ENCODE data around the gene ADAMTS16.
"Not testable (repeated sequence)": the region's sequence is repeated elsewhere in the genome, so short reads cannot be mapped to it uniquely, and the experiment has no call there.

The ADAMTS16 gene, protein sequence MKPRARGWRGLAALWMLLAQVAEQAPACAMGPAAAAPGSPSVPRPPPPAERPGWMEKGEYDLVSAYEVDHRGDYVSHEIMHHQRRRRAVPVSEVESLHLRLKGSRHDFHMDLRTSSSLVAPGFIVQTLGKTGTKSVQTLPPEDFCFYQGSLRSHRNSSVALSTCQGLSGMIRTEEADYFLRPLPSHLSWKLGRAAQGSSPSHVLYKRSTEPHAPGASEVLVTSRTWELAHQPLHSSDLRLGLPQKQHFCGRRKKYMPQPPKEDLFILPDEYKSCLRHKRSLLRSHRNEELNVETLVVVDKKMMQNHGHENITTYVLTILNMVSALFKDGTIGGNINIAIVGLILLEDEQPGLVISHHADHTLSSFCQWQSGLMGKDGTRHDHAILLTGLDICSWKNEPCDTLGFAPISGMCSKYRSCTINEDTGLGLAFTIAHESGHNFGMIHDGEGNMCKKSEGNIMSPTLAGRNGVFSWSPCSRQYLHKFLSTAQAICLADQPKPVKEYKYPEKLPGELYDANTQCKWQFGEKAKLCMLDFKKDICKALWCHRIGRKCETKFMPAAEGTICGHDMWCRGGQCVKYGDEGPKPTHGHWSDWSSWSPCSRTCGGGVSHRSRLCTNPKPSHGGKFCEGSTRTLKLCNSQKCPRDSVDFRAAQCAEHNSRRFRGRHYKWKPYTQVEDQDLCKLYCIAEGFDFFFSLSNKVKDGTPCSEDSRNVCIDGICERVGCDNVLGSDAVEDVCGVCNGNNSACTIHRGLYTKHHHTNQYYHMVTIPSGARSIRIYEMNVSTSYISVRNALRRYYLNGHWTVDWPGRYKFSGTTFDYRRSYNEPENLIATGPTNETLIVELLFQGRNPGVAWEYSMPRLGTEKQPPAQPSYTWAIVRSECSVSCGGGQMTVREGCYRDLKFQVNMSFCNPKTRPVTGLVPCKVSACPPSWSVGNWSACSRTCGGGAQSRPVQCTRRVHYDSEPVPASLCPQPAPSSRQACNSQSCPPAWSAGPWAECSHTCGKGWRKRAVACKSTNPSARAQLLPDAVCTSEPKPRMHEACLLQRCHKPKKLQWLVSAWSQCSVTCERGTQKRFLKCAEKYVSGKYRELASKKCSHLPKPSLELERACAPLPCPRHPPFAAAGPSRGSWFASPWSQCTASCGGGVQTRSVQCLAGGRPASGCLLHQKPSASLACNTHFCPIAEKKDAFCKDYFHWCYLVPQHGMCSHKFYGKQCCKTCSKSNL

DNA sequence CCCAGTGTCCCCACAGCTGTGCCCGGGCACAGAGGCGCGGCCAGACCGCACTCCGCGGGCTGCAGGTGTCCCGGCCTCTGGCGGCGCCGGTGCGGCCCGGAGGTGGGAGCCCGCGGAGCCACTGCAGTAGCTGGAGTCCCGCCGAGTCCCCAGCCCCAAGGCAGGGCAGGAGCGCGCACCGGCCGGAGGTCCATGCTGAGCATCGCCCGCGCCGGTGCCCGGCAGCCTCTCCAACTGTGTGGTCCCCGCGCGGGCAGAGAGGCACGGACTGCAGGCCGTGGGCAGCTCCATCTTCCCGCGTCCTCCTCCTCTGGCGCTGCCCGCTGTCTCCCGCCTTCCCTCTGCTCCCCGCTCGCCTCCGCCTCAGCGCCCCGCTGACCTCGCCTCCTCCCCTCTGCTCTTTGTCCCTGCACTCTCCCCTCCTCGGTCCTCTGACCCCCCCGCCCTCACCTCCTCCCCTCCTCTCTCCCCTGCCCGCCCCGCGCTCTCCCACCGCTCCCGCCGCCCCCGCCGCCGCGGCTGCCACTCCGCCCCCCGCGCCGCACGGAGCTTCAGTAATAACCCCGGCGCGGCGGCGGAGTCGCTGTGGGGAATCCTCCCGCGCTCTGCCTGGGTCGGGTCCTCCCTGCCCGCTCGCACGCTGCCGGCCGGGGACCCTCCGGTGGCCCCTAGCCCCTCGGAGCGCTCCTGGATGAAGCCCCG lies at the start of gene ADAMTS16:
ADAMTS16 (plus strand) TSS at position 554 of the 702 bp plus-strand sequence; CDS start at position 692, 138 bp downstream.
- DNase-seq (ENCODE audit: low read depth in 3 of 3): no peak

DNA sequence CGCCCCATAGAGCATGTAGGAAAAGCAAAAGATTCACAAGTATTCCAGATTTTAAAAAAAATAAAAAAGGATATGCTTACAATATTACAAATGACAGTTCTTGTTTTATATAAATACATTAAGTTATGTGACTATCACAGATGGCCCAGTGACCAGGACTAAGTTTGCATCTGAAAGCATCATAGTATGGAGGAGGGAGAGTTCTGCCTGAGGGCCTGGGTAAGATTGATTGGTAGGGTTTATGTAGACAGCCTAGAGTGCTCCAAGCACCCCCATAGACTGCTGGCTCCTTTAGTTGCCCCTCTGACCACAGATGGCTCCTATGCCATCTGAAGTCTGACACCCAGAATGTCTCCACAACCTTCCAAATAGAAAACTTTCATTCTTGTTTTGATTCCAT lies 48.0 kb upstream of the ADAMTS16 start:
- DNase-seq (ENCODE audit: low read depth in 3 of 3): no peak

DNA sequence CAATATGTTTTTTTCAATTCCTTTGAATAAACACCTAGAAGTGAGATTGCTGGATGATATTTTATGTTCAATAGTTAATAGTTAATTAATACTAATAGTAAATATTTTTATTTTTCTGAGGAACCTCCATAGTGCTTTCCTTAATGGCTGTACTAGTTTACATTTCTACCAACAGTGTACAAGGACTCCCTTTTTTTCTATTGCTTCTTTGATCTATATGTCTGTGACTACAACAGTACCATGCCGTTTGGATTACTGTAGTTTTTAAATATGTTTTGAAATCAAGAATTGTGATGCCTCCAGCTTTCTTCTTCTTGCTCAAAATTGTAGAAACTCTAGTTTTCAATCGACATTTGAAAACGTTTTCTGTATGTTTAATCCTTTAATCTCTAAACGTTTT lies 39.5 kb upstream of the ADAMTS16 start:
- no peak for DNase-seq (ENCODE audit: low read depth in 3 of 3)

DNA sequence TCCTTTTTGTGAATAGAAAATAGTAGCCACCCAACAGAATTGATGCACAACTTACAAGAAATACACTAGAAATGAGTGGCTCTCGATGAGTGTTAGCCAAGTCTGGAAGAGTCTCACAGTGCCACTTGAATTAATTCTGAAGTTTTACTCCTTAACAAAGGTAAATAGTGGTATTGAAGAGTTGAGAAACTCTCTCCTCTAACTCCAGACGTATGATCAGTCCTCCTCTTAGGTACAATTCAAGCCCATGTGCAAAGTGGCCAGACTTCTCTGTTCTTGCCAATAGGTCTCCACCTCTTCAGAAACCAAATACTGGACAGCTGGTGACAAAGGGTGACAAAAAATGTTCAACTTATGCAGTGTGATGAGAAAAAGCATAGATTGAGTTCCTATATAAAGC lies 38.5 kb upstream of the ADAMTS16 start:
- no peak for DNase-seq (ENCODE audit: low read depth in 3 of 3)

DNA sequence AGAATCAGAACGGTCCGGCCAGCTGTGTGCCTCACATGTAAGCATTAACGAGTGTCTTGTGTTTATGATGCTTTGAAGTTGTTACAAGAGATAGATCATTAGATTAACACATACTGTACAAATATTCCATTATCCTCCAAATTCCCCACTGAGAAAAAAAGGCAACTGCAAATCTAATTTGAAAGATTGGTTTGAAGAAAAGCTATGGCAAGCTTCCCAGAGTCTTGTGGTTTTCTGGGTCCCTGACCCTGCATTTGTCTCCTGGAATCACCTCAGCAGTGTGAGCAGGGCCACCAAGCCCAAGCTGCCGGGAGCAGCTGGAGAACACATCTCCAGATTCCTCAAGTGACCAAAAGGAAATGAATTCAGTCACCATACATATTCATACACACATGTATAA lies 36.9 kb upstream of the ADAMTS16 start:
- DNase-seq (ENCODE audit: low read depth in 3 of 3): no peak

DNA sequence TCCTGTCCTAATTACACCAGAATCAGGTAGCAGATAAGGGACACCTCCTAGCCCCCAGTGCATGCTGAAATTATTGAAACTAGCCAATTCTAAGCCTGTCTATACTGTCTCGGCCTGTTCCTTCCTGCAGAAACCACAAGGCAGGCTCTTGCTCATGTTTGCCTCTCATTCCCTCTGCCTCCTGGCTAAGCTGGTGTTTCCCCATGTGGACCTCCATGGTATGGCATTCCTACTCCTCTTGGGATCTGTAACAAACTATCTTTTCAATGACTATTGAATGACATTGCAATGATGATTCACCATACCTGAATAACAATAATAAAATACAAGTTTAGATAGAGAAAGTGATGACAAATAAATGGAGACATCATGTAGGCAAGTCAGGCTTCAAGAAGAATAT lies 35.6 kb upstream of the ADAMTS16 start:
- DNase-seq (ENCODE audit: low read depth in 3 of 3): no peak

DNA sequence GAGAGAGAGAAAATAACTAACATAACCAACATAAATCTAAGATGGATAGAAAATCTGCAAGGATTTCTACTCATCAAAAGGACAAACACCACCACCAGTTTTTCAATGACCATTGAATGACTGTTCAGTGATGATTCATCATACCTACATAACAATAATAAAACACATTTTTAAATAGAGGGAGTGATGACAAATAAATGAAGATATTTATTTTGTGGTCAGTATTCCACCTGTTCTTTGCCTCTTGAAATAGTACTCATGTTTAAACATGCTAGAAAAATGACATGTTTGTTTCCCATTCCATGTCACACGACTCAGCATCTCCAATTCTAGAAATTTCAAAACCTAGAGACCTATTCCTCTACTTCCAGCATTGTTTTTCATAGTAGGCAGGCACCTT lies 34.6 kb upstream of the ADAMTS16 start:
- DNase-seq (ENCODE audit: low read depth in 3 of 3): no peak

DNA sequence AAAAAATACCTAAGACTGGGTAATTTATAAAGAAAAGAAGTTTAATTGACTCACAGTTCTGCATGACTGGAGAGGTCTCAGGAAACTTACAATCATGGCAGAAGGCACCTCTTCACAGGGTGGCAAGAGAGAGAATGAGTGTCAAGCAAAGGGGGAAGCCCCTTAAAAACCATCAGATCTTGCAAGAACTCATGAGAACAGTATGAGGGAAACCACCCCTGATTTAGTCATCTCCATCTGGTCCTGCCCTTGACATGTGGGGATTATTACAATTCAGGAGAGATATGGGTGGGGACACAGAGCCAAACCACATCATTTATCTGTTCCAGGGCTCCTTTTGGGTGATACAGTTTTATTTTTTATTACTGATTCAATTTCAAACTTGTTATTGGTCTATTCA lies 23.2 kb upstream of the ADAMTS16 start:
- DNase-seq (ENCODE audit: low read depth in 3 of 3): no peak

DNA sequence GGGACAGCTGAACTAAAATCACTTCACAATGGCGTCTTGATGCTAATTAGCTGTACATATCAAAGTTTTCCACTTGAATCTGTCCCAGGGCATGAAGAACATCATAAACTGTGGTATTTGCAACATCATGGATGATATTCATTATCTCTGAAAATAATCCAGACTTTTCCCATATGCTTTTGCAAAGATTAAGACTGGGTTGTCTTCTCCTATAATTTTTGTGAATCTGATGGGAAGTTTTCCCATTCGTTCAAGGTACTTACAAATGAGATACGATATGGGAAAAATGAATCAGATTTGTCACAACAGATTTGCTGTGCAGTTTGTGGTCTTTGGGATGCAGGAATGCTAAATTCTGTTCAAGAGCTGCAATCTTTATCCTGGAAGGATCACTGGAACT lies 17.4 kb upstream of the ADAMTS16 start:
- no peak for DNase-seq (ENCODE audit: low read depth in 3 of 3)

DNA sequence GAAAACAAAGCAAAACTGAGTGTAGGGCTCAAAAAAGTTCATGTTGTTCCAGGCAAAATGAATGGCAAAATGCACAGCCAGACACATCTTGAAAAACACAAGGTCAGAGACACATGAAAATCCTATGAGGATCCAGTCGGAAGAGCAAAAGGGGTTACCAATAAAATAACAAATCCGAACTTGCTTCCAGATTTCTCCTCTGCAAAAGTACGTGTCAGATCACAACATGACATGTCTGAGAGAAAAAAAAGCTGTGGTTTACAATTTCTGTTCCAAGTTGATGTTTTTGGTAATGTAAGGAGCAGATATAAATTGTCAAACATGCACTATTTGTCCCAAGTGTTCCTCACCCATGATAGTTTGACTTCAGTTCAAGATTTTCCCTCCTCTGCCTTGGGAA lies 15.9 kb upstream of the ADAMTS16 start:
- no peak for DNase-seq (ENCODE audit: low read depth in 3 of 3)

DNA sequence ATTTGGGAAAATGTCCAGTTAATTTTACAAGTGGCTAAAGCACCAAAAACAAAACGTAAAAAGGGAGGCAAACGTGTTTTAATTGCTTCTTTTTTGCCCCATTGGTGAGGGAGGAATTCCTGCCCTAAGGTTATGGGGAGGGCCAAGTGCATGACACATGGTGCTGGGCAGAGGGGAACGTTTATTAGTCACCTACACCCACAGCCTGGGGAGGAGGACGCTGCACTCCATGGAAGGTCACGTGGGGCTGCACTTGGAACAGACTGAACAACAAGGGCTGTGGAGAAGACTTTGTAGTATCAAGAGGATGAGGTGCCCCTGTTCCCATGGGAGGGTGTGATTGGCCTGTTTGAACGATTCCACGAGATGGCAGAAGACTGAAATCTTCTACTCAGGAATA lies 13.7 kb upstream of the ADAMTS16 start:
- DNase-seq (ENCODE audit: low read depth in 3 of 3): no peak

DNA sequence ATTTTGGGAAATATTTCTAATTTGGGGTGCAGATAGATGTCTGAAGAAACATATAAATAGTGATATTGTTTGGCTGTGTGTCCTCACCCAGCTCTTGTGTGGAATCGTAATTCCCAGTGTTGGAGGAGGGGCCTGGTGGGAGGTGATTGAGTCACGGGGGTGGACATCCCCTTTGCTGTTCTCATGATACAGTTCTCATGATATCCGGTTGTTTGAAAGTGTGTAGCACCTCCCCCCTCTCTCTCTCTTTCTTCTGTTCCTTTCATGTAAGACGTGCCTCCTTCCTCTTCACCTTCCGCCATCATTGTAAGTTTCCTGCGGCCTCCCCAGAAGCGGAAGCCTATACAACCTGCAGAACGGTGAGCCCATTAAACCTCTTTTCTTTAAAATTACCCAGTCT lies 11.4 kb upstream of the ADAMTS16 start:
- no peak for DNase-seq (ENCODE audit: low read depth in 3 of 3)

DNA sequence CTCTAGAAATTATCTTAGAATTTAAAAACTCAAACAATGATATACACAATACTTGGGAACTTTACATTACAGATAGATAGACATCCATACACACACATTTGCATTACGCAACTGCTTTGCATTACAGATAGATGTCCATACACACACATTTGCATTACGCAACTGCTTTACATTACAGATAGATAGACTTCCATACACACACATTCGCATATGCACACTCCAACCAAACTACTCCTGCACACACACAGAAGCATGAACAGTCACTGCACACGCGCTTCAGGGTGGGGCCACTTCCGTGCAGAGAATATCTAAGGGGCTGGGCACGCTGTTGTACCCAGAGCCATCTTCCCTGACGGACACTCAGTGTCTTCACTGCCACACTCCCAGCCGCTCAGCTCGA lies 7.9 kb upstream of the ADAMTS16 start:
- DNase-seq (ENCODE audit: low read depth in 3 of 3): no peak

DNA sequence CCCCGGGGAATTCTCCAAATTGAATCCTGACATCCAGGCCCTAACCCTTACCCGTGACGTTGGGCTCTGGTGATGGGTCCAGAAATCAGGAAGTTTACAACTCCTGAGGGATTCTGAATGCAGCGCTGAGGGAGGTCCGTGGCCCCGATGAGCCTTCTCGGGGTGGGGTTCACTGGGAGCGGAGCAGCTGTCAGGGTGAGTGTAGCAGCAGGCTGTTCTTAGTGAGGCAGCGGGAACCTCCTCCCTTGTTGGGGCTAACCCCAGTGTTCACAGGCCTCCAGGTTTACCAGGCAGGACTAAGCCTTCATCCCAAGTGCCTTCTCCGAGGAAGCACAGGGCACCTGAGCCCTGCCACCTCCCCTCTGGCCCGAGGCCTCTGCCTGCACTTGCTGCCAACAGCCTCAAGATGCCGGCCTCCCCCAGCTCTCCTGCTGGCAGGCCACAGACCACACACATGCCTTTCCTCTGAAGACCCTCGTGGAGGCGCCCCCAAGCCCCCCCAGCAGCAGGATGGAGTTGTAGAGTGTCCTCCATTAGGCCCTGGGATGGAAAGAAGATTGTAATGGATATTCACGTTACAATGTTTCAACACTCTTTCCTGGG lies 7.3 kb upstream of the ADAMTS16 start:
- DNase-seq (ENCODE audit: low read depth in 3 of 3): no peak

DNA sequence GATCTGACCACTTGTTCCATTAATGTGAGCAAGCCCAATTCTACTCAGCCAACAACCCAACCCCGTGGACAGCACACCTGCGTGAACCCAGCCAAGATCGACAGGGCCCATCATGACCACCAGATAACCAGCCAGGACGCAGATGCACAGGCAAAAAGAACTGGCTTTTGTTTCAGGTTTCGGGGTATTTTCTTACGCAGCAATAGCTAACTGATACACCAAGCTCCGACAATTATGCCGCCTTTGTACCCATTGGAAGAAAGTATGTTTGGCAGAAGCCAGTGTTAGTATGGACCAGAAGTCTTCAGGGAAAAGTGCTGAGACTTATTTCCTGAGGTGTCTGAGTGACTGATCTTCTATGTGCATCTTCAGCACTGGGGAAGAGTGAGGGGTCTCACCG lies 6.0 kb upstream of the ADAMTS16 start:
- DNase-seq (ENCODE audit: low read depth in 3 of 3): no peak

DNA sequence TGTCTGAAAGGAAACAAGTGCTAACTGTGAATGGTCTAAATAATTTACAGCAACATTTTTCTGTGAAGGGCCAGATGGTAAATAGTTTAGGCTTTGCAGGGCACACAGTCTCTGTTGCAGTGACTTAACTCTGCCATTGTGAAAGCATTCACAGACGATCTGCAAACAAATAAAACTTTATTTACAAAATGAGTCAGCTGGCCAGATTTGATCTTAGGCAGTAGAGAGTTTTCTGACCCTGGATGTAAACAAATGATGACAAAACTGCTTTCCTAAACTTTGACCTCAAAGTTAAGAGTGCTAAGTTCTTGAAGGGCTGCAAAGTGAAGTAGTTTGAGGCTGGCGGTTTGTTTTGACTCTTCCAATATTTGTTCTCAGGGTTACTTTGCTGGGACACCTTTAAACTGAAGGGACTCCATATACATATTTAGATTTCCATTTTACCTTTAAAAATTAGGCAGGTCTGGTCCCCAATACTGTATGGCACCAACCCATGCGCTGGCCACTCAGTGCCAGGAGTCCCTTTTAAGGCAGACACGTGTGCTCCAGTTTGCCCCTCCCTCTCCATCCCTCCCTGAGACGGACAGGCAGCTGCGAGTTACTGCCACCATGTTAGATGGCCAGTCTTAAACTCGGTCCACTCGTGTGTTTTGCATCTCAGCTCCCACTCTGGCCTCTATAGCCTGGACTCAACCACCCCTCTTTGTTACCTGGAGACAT lies 4.0 kb upstream of the ADAMTS16 start:
- DNase-seq (ENCODE audit: low read depth in 3 of 3): no peak

DNA sequence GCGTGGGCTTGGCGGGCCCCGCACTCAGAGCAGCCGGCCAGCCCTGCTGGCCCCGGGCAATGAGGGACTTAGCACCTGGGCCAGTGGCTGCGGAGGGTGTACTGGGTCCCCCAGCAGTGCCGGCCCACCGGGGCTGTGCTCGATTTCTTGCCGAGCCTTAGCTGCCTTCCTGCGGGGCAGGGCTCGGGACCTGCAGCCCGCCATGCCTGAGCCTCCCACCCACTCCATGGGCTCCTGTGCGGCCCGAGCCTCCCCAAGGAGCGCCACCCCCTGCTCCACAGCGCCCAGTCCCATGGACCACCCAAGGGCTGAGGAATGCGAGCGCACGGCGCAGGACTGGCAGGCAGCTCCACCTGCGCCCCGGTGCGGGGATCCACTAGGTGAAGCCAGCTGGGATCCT lies 2.3 kb upstream of the ADAMTS16 start:
- DNase-seq (ENCODE audit: low read depth in 3 of 3): not testable (repeated sequence)

DNA sequence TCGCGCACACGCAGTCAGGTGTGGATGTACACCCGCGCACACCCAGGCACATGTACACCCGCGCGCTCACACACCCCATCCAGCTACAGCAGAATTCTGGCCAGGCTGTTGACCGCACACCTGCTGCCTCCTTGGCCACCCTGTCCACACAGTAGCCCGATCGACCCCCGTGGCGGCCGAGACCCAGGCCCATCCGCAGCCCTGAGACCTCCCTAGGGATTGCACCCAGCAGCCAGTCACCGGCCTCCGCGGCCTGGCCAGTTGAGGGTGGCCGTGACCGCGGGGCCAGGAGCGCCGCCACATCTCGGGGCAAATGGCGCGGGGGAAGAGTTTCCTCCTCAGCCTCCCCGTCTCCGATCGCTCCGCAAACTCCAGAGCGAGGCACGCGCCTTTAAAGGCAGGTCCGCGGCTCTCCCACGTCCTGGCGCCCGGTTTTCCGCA lies 774 bp upstream of the ADAMTS16 start:
- DNase-seq (ENCODE audit: low read depth in 3 of 3): no peak

DNA sequence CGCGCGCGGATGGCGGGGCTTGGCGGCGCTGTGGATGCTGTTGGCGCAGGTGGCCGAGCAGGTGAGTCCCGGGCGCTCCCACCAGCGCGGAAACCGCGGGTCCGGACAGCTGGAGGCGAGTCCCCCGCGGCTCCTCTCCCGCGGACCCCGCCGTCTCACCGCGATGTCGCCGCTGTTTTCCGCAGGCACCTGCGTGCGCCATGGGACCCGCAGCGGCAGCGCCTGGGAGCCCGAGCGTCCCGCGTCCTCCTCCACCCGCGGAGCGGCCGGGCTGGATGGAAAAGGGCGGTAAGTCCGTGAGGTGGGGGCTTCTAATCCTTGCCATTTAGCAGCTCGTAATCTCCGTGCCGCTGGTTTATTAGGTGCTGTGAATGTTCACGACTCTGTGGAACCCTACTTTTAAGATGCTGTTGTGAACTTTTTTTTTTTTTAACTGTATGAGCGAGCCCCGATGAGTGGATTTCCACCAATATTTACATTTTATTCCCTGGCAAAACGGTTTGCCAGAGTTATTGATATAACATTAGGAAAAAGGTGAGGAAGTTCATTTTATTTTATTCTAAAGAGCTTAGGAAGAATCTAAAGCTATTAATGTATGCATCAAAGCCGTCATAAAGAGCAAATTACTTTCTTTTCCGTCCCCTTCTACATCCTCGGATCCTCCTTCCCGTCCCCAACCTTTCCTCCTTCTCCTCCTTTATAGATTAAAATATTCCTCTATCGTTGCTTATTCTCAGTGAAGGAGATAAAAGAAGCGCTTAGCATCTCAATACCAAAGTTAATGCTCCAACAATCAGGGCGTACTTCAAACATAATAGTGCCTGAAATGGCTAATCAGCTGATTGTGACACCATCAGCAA lies 579 bp downstream of the ADAMTS16 start:
- no peak for DNase-seq (ENCODE audit: low read depth in 3 of 3)

DNA sequence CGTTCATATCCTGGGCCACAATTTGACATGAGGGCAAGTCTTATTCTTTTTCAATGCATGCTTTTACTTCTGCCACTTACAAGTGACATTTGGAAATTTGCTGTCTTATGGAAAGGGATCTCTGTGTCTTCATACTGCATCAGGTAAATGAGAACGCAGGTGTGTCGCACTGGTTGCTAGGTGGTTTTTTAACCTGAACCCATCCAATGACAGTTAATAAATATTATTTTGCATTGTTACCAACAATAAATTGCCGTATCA lies 1.1 kb downstream of the ADAMTS16 start:
- no peak for DNase-seq (ENCODE audit: low read depth in 3 of 3)
